ENCODE results near the gene EDEM2. TPM values are rescaled to one million over a fixed set of nuclear protein-coding genes. Genes with fewer than 3 reads are reported as not detected.
"Not testable (repeated sequence)": the region's sequence is repeated elsewhere in the genome, so short reads cannot be mapped to it uniquely, and the experiment has no call there.

The EDEM2 gene
- total RNA-seq, 1 donor from 2014 or later = 14.2 TPM

DNA sequence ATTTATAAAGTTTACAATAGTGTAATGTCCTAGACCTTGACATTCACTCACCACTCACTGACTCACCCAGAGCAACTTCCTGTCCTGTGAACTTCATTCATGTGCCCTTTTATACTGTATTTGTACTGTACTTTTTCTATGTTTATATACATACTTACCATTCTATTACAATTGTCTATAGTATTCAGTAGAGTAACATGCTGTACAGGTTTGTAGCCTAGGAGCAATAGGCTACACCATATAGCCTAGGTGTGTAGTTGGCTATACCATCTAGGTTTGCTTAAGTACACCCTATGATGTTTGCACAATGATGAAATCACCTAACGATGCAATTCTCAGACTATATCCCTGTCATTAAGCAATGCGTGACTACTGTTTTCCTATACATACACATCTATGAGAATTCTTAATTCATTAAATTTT, 17.5 kb downstream of the EDEM2 start:
- no peak for DNase-seq (ENCODE audit: low spot score)

DNA sequence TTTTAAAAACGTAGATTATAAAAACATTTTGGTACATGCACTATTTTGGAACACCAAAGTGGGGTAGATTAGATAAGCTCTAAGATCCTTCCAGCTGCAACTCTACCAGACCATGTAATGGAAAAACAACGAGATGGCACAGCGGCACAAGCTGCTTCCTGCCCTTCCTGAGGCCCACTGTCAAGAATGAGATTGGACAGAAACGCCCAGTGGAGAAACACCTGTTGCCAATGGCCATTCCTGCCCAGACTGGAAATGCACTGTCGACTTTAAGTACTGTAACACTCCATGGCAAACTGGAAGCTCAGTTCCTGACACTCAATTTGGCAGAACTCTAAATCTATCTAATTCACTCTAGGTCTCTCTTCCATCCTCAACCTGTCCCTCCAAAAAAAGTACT, 21.4 kb downstream of the EDEM2 start:
- DNase-seq (ENCODE audit: low spot score) = no peak

DNA sequence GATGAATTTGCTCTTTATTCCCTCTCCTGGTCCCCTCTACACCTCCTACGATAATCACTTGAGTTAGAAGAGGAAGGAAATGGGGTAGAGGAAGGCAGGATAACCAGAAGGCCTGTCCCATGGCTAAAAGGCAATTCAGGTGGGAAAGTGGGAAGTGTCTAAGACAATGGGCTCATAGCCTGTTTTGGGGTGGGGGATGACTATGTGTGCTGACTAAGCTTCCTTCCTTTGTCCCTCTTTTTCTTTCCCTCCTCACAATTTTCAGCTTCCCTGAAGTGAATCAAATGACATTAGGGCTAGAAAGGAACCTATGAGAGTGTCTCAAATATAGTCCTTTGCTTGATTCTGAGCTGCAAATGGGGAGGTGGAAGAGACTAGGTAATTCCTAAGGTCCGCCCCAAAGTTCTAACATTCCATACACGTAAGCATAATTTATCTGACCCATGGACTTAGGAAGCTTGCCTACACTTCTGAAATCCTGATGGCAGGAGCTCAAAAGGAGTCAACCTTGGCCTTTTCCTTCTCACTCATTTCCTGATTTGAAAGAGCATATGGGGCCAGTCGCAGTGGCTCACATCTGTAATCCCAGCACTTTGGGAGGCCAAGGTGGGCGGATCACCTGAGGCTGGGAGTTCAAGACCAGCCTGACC, 24.3 kb downstream of the EDEM2 start:
- no peak for DNase-seq (ENCODE audit: low spot score)

DNA sequence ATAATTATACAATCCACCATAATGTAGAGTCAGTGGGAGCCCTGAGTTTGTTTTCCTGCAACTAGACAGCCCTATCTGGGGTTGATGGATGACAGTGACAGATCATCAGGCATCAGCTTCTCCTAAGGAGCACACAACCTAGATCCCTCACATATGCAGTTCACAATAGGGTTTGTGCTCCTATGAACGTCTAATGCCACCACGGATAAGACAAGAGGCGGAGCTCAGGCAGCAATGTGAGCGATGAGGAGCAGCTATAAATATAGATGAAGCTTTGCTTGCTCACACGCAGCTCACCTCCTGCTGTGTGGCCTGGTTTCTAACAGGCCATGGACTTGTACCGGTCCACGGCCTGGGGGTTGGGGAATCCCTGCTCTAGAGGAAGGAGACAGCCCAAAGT, 25.9 kb downstream of the EDEM2 start:
- DNase-seq (ENCODE audit: low spot score) = no peak

DNA sequence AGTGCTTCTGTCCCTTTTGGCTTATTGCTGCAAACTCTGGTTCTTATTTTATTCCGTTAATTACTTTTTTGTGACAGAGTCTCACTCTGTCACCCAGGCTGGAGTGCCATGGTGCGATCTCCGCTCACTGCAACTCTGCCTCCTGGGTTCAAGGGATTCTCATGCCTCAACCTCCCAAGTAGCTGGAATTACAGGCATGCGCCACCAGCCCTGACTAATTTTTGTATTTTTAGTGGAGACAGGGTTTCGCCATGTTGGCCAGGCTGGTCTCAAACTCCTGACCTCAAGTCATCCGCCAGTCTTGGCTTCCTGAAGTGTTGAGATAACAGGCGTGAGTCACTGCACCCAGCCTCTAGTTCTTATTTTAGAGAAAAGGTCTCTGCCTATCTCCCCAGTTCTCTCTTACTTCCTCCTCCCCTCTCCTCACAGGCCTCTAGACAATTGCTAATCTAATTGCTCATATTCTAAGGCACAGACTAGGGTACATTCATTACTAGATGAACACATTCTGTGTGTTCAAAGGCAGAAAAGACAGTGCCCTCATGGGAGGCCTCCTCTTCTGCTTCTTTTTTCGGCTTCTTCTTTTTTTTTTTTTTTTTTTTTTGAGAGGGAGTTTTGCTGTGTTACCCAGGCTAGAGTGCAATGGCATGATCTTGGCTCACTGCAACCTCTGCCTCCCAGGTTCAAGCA, 27.0 kb downstream of the EDEM2 start:
- no peak for DNase-seq (ENCODE audit: low spot score)

DNA sequence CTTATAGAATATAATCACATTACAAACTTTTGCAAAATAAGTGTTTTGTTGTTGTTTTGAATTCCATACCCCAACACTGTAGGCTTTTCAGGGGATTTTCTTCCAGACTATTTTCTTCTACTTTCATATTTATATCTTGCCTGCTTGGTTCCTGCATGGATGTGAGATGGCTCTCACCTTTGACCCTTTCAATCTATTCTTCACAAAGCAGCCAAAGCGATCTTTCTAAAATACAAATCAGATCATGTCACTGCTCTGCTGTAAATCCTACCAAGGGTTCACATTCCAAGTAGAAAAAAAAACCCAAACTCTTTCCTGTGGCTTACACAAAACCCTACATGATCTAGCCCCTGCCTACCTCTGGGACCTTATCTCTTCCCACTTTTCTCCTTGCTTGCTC, 29.5 kb downstream of the EDEM2 start:
- no peak for DNase-seq (ENCODE audit: low spot score)

DNA sequence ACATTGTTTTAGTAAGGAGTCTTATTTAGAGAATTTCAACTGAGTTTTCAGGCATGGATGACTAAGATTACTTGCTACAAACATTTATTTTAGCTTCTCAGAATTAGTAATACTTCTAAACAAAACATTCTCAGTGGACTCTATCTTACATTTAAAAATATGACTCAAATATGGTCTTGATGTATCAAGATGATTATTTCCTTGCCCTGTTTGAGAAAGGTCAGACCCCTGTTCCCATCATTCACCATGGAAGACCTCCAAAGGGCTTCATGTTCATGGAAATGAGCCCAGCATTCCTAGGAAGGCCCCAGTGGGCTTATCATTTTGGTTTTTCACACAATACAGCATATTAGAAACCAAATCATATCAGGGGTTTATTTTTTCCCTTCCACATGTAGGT, 29.9 kb downstream of the EDEM2 start:
- no peak for DNase-seq (ENCODE audit: low spot score)

DNA sequence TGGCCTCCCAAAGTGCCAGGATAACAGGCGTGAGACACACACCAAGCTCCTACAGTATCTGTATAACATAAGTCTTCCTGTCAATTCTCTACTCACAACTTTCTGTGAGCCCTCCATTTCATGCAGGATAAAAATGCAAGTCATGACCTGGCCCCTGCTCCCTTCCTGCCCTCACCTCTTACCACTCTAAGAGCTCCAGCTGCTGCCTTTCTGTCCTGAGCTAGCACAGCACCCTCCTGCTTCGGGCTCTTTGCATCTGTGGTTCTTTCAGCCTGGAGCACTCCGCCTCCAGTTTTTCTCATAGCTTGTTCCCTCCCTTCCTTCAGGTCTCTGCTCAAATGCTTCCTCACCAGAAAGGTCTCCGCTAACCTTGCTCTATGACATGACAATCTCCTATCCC, 30.9 kb downstream of the EDEM2 start:
- DNase-seq (ENCODE audit: low spot score) = no peak

DNA sequence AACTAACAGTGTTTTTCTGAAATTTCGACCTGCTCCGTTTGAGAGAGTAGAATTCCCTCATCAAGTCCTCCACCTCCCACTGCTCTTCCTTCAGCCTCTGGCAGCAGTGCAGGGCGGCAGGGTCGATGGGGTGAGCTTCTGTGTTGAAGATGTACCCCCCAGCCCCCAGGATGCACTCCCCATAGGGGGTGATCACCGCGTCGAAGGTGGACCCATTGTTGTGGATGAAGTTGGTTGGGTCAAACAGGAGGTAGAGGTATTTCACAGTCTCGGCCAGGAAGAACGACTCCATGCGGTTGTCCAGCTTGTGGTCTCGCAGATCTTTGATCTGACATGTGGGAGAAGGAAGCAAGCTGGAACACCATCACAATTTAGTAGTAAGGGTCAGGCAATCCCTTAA, 31.5 kb downstream of the EDEM2 start:
- DNase-seq (ENCODE audit: low spot score) = no peak

DNA sequence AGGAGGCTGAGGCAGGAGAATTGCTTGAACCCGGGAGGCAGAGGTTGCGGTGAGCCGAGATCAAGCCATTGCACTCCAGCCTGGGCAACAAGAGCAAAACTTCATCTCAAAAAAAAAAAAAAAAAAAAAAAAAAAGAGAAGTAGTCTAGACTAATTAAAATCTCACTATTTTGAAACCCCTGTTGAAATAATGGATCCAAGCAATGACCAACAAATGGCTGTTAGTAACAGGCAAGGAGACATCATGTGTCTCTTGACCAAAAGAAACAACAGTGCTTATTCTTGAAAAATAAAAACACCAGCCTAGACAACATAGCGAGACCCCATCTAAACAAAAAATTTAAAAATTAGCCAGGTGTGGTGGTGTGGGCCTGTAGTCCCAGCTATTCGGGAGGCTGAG, 34.9 kb downstream of the EDEM2 start:
- not testable (repeated sequence) for DNase-seq (ENCODE audit: low spot score)

DNA sequence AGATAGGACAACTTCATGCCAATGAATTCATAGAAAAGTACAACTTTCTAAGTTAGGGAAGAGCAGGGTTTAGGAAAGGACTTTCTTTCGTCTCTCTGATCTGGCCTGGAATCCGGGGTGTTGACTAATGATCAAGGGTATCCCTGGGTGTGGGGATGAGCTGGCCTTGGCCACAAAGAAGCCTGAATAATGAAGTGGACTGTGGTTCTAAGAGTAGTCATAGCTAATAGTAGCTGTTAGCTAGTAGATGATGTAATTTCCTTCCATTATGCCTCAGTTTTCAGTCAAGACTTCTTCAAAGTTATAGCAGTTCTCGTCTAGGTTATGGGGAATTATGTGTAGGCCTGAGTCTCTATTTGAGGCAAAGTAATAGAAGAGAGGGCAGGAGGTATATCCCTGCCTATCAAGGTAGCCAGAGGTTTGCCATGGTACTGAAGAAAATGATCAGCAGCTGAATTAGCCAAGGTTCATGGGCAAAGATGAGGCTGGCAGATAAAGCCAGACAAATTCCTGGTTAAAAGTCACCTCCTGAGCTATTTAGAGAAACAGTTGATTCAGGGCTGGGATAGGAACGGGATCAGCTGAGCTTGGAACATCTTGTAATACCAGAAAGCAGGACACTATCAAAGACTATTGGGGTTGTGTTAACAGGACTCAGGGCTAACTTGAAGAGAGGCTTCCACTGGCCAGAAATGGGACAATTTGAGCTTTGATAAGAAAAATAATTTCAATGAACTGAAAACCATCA, 35.8 kb downstream of the EDEM2 start:
- no peak for DNase-seq (ENCODE audit: low spot score)

DNA sequence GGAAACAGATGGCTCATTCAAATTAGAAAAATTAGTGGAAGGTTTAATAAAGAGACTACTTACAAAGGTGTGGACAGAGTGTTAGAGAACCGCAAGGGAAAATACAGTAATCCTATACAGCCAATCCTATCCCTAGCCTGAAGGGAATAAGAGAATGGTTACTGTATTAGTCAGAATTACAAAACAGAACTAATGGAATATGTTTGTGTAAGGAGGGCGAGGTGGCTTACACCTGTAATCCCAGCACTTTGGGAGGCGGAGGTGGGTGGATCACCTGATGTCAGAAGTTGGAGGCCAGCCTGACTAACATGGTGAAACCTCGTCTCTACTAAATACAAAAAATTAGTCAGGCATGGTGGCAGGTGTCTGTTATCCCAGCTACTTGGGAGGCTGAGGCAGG, 38.2 kb downstream of the EDEM2 start:
- DNase-seq (ENCODE audit: low spot score) = no peak

DNA sequence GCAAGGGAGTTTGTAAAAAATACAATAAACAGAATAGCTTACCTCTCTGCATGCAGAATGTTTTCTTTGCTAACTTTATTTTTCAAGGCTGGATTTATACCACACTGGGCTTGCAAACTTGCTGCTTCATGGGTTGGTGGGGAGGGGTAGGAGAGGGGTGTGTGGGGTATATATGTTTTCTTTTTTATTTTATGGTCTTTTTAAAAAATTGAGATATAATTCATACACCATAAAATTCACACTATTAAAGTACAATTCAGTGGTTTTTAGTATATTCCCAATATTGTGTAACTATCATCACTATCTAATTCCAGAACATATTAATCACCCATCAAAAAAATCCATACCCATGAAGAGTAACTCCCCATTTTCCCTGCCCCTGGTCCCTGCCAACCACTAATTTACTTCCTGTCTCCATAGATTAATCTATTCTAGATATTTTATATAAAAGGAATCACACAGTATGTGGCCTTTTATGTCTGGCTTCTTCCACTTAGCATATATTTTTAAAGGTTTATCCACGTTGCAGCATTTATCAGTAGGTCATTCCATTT, 40.2 kb downstream of the EDEM2 start:
- DNase-seq (ENCODE audit: low spot score) = no peak

DNA sequence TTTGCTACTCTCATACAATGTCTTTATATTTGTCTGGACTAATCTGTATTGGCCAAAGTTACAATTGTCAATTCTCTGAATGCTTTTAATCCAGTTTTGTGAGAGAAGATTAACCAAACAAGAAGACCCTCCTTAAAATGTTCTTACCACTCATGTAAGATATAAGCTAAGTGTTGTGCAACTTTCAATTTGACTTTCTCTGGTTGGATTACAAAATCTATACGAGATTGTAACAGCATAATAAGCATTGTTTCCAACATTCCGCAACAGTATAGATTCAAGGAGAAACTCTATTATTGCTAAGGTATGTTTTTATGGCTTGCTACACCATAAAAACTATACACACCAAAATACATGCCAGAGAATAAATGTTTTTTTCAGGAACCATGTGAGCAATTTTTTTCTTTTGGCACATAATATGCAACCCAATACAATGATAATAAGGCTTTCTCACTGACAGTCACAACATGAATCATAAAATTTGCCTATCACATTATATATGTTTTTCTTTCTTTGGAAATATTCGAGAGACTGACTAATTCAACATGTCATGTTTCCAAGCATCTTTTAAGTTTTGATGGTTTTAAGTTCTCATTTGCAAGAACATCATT, 42.3 kb downstream of the EDEM2 start:
- DNase-seq (ENCODE audit: low spot score) = no peak

DNA sequence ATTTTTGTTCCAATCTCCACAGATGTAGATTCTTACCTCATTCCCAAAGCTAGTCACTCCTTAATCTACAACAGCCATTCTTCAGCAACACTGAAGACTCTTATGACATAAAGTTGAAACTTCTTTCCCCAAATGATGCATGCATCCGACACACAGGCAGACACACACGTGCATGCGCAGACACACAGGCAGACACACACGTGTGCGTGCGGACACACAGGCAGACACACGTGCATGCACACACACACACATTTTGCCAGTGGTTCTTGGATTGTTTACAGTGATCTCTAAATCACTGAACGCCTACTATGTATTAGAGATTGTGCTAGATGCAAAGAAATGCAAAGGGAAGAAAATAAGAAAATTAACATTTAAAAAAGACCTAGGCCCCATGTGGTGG, 45.5 kb downstream of the EDEM2 start:
- DNase-seq (ENCODE audit: low spot score) = no peak

DNA sequence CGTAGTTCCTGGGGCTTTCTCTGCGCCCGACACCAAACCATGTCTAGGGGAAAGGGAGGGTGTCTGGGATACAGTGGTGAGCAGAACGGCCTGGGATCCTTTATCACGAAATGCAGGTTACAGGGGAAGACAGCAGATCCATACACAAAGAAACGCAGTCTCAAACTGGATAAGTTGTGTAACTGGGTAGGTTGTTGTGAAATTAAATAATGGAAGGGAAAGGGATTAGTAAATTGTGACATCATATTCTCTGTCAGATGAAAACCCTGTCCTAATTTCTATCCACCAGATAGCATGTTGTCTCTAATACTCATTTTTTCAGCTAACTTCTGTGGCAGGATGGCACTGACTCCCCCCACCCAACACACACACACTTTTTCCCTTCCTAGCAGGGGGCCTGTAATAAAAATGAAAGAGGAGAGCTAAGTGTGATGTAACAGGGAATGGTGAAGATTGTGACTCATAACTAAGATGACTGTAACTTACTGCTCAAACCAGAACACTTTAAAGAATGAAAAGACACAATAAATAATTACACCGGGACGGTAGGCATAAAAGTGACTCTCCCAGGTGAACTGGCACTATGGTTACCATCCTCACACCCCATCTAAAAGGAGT, 53.8 kb downstream of the EDEM2 start:
- DNase-seq (ENCODE audit: low spot score) = no peak

DNA sequence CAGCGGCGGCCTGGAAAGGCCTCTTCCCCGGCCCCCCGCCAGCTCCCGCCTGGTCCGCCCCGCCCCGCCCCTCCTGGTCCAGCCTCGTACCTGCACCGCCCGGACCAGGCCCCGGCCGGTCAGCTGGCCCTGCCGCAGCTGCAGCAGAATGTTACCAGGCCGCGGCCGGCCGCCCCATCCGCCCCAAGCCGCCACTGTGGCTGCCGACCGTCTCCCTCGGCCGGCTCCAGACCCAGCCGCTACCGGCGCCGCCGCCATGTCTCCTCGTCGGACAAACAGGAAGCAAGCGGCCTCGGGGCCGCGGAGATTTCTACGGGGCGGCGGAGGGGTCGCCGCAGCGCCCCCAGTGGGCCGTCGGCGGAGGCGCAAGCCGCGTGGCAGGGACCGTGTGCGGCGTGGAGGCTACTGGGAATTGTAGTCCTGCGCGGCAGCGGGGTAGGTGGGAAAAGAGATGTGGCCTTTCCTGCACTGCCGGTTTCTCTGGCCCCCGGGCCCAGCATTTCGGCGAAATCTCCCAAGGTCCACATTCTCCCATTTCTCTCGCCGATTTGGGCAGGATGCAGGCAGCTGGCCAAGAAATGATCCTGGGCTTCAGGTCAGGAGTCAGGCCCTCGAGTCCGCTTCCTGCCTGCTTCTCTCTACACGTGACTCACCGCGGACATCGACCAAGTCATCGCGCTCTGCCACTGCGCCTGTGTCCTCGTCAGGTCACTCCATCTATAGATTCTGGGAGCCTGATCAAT, 54.4 kb downstream of the EDEM2 start, which contains the start of gene TRPC4AP:
Gene TRPC4AP, minus strand, starts transcription at position 284 of the 743 bp plus-strand sequence. Its CDS starts 26 bp downstream, at position 258.
- peak; percentile 94 for DNase-seq (ENCODE audit: low spot score)

DNA sequence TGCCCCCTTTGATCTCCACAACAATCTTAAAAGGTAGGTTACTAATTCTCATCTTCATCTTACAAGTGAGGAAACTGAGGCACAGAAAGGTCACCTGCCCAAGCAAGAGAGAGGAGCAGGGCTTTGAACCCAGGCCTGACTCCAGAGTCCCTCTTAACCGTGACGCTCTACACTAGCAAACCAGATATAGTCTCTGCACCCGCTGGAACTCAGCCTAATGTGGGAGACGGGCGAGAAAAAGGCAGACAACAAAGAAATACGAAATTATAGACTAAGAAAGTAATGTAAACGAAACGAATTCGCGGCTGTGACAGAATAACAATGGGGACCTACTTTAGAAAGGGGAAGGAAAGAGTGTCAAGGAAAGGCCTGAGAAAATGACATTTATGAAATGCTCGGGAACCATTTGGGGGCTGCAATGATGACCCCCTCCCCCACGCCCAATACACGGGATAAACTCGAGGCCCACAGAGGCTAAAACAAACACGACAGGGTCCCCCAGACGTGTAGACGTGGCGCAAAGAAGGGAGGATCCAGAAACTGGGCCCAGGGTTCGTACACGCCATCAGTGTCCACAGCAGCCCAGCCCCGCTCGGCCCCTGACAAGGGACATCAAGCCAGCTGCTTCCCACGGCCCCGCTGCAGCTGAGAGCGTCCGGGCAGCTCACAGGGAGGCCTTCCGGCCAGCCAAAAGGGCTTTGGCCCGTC, 55.2 kb downstream of the EDEM2 start:
- DNase-seq (ENCODE audit: low spot score) = no peak

DNA sequence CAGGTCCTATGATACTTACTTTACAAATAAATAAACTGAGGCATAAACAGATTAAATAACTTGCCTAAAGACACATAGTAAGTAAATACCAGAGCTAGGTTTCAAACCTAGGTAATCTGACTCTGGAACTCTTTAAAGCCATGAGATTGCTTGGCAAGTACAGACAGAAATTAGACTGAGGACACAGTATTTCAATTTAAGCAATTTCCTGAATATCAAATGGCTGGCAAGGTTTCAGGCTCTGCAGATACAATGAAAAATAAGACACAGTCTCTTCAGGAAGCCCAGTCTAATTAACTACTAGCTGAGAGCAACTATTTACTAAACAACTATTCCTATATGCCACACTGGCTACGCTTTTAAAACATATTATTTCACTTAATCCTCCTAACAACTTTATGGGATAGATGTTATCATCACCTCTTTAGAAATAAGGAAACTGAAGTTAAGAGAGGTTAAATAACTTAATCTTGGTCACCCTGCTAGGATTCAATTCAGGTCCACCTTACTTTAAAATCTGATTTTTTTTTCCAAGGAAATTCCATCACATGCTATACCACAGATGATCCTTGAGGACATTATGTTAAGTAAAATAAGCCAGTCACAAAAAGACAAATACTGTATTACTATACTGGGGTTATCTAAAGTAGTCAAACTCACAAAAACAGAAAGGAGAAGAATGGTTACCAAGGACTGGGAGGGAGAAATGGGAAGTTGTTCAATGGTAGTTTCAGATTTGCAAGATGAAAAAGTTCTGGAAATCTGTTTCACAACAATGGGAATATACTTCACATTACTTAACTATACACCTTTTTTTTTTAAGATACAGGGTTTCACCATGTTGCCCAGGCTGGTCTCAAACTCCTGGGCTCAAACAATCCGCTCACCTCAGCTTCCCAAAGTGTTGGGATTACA, 58.6 kb downstream of the EDEM2 start:
- no peak for DNase-seq (ENCODE audit: low spot score)
